ENCODE results near the gene EMP1.

DNA sequence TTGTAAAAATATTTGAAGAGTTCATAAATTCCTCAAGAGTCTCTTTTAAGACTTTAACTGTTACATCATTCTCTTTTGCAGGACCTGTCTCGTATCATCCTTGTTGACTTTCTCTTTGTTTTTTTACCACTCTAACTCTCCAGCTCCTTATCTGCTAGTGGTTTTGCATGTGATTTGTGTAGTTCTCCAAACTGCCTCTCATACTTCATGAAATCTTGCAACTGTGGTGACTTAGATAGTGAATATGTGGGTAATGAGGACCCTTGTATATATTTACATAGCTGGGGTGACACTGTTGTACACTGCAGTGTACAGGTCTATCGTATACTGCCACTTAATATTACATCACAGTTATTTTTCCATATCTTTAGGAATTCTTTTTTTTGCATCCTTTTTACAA is 40.2 kb upstream of the EMP1 start:
- TF ChIP-seq, protein P1, sequence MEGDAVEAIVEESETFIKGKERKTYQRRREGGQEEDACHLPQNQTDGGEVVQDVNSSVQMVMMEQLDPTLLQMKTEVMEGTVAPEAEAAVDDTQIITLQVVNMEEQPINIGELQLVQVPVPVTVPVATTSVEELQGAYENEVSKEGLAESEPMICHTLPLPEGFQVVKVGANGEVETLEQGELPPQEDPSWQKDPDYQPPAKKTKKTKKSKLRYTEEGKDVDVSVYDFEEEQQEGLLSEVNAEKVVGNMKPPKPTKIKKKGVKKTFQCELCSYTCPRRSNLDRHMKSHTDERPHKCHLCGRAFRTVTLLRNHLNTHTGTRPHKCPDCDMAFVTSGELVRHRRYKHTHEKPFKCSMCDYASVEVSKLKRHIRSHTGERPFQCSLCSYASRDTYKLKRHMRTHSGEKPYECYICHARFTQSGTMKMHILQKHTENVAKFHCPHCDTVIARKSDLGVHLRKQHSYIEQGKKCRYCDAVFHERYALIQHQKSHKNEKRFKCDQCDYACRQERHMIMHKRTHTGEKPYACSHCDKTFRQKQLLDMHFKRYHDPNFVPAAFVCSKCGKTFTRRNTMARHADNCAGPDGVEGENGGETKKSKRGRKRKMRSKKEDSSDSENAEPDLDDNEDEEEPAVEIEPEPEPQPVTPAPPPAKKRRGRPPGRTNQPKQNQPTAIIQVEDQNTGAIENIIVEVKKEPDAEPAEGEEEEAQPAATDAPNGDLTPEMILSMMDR (IDR thresholded peaks at IDR 0.05 in 8 of 11, conservative IDR thresholded peaks at IDR 0.05 in 3 of 11) = no peak
- no peak for TF ChIP-seq POLR2AphosphoS5 (IDR thresholded peaks at IDR 0.05)
- no peak for TF ChIP-seq POLR2A (IDR thresholded peaks at IDR 0.05)
